H1 (cell line): ENCODE results near the gene ITSN1. TPM values are rescaled to one million over a fixed set of nuclear protein-coding genes. Genes with fewer than 3 reads are reported as not detected.

Experiments
- BRCA1 ChIP-seq: IDR thresholded peaks from 2 replicates; pipeline ENCODE4 v1.6.1; 2012; ENCODE audit warnings: low read depth, low read length, improper control_type of control experiment
- CBX5 ChIP-seq: fragments of 300-800, 300-1000 bp; sonication (generic); IDR thresholded peaks from 2 replicates; pipeline ENCODE4 v1.7.1; 2016; ENCODE audit warnings: antibody characterized with exemption, low read length, low read depth
- SUZ12 ChIP-seq: fragments of 200-600 bp; sonication (generic); IDR thresholded peaks from 2 replicates; pipeline ENCODE4 v1.6.1; 2012; ENCODE audit warnings: mild to moderate bottlenecking, inconsistent platforms, low read length, moderate library complexity, mixed read lengths
- polyA plus RNA-seq, 7 experiments: library from polyadenylated mRNA; depleted of rRNA in 3 of 7; stranded (reverse) in 5 of 7; unstranded in 2 of 7; fragments of >200 nt in 5 of 7; fragments of 200-250 nt in 2 of 7; gene quantifications; 1 replicate in 5 of 7; 2 replicates in 1 of 7; 4 replicates in 1 of 7; pipeline versions ENCODE4 v1.2.1 to v1.2.3, GENCODE V29; 2011 to 2013; ENCODE audit warnings: missing spikeins in 2 of 7, mixed read lengths in 2 of 7
- total RNA-seq: library from RNA; stranded (reverse); fragmentation: NEBNext Ultra II Directional; extraction: Animal tissue kit (Norgen Biotek cat#: 25700); gene quantifications from 2 replicates; pipeline ENCODE4 v1.2.1, GENCODE V29; 2021

The ITSN1 gene
- total and polyA plus RNA-seq, 2 of the 8 experiments (the other 6 are each of a cell fraction or from before 2014, with no cell fraction given) = 60.8 to 78.1 TPM

DNA sequence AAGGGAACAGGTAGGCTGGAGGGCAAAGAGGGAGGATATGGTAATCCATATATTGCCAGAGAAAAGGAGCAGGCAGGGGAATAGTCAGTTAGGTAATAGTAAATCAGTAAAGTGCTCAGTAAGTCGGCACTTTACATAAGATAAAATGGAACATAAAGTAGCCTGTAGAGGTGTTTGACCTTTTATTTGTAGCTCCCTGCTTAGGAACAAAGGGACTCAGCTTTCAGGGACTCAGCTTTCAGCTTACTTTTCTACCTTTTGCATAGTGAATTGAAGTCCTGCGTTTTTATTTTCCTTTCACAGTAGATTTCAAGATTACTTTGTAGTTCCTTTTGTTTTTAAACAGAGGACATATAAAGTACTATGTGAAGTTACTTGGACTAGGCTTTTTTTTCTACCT, 87.3 kb downstream of the ITSN1 start (continued):
- TF ChIP-seq SUZ12 = no peak
- TF ChIP-seq CBX5 = no peak
- no peak for TF ChIP-seq BRCA1
